BJ (cell line): ENCODE data around the gene SCAI. TPM values are rescaled to one million over a fixed set of nuclear protein-coding genes. Genes with fewer than 3 reads are reported as not detected.
"Not testable (repeated sequence)": the region's sequence is repeated elsewhere in the genome, so short reads cannot be mapped to it uniquely, and the experiment has no call there.

ENCODE experiments used
- CTCF ChIA-PET: fragments of 350-600 bp; formaldehyde crosslinking; extraction: SDS; loops from one replicate; lab custom pipeline; 2021; ENCODE audit warnings: antibody characterized with exemption, inconsistent platforms; lab: Yijun Ruan, JAX
- POLR2A ChIA-PET: fragments of 300-600 bp; sonication (Branson Sonifier 250); formaldehyde crosslinking; extraction: SDS; loops from one replicate; lab custom pipeline; 2021; ENCODE audit warnings: antibody characterized with exemption; lab: Charles Lee
- DNase-seq: peaks from one replicate; pipeline ENCODE4 v3.0.0-alpha.2; 2011; ENCODE audit warnings: low read depth
- H3K27me3 ChIP-seq: 2 replicates; pipeline ENCODE4 v1.6.0; 2011; ENCODE audit warnings: low read length; ENCODE audit not compliant: control insufficient read depth, insufficient read depth
- H3K36me3 ChIP-seq: 2 replicates; pipeline ENCODE4 v1.5.1; 2011; ENCODE audit warnings: low read length; ENCODE audit not compliant: control insufficient read depth, insufficient read depth
- H3K4me3 ChIP-seq: 2 replicates; pipeline ENCODE4 v1.5.1; 2011; ENCODE audit warnings: low read depth, mild to moderate bottlenecking, control low read depth, low read length
- polyA plus RNA-seq: library from polyadenylated mRNA; depleted of rRNA; stranded (reverse); fragments of >200 nt; gene quantifications from 2 replicates; pipeline ENCODE4 v1.2.3, GENCODE V29; 2011
- TF ChIP-seq, protein P1 (sequence below): IDR thresholded peaks from 2 replicates; pipeline ENCODE4 v1.5.1; 2011; ENCODE audit warnings: low read depth, mild to moderate bottlenecking, control low read depth, inconsistent platforms, low read length, moderate library complexity; ENCODE audit not compliant: insufficient read depth

The SCAI gene
- polyA plus RNA-seq, 1 experiment: 2.0 TPM

GRCh38 chr9:125088752-125089151 lies 54.6 kb downstream of the SCAI start:
- DNase-seq: no peak
- CTCF ChIA-PET: interaction anchor here (1.2 kb wide), 1 partner anchor 18 kb away, joined by 3 read pairs; no protein-coding TSS in a partner anchor
- TF ChIP-seq, protein P1, sequence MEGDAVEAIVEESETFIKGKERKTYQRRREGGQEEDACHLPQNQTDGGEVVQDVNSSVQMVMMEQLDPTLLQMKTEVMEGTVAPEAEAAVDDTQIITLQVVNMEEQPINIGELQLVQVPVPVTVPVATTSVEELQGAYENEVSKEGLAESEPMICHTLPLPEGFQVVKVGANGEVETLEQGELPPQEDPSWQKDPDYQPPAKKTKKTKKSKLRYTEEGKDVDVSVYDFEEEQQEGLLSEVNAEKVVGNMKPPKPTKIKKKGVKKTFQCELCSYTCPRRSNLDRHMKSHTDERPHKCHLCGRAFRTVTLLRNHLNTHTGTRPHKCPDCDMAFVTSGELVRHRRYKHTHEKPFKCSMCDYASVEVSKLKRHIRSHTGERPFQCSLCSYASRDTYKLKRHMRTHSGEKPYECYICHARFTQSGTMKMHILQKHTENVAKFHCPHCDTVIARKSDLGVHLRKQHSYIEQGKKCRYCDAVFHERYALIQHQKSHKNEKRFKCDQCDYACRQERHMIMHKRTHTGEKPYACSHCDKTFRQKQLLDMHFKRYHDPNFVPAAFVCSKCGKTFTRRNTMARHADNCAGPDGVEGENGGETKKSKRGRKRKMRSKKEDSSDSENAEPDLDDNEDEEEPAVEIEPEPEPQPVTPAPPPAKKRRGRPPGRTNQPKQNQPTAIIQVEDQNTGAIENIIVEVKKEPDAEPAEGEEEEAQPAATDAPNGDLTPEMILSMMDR: no peak
- no peak overlapping the region for H3K4me3 ChIP-seq
- no peaks in the 10 kb centered on the region for H3K27me3 ChIP-seq
- POLR2A ChIA-PET: no interaction called here
- H3K36me3 ChIP-seq: no peaks in the 10 kb centered on the region

- POLR2A ChIA-PET: interaction anchor here (0.6 kb wide), 1 partner anchor 16 kb away, joined by 6 read pairs; no protein-coding TSS in a partner anchor
- no peaks in the 10 kb centered on the region for H3K36me3 ChIP-seq
- CTCF ChIA-PET: interaction anchor here (1.1 to 1.2 kb wide), 2 partner anchors 9 to 16 kb away, joined by 3 to 4 read pairs; no protein-coding TSS in a partner anchor
- DNase-seq: no peak
- TF ChIP-seq, protein P1: no peak
- no peaks in the 10 kb centered on the region for H3K27me3 ChIP-seq
- H3K4me3 ChIP-seq: no peak overlapping the region
Observed at GRCh38 chr9:125085703-125086477, 57.4 kb downstream of the SCAI start.

GRCh38 chr9:125082197-125082596 lies 61.1 kb downstream of the SCAI start:
- POLR2A ChIA-PET, CTCF ChIA-PET, DNase-seq, H3K27me3 ChIP-seq, H3K4me3 ChIP-seq, H3K36me3 ChIP-seq: not testable (repeated sequence)

GRCh38 chr9:125080797-125081196 lies 62.5 kb downstream of the SCAI start:
- DNase-seq, POLR2A ChIA-PET, H3K27me3 ChIP-seq, CTCF ChIA-PET, H3K4me3 ChIP-seq, H3K36me3 ChIP-seq: not testable (repeated sequence)

DNA sequence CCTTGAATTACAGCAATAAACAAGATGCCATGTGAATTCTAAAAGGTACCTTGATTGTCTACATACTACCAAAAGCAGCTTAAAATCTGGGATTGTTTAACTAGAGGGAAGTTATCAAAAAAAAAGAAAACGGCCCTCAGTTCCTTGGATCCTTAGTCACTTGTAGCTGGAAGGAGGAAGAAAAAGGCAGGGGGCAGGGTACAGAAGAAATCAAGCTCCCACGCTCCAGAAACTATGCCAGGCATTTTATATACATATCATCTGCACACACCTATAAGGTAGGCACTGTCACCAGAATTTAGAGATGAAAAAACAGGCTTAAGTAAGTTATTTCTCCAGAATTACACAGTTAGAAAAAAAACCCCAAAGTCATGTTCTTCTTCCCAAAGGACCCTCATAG lies 63.4 kb downstream of the SCAI start:
- ChIA-PET POLR2A (no interaction called here), CTCF (no interaction called here)
- DNase-seq: no peak
- no peaks in the 10 kb centered on the region for H3K27me3 ChIP-seq
- no peaks in the 10 kb centered on the region for H3K36me3 ChIP-seq
- no peak overlapping the region for H3K4me3 ChIP-seq
- TF ChIP-seq, protein P1: no peak

DNA sequence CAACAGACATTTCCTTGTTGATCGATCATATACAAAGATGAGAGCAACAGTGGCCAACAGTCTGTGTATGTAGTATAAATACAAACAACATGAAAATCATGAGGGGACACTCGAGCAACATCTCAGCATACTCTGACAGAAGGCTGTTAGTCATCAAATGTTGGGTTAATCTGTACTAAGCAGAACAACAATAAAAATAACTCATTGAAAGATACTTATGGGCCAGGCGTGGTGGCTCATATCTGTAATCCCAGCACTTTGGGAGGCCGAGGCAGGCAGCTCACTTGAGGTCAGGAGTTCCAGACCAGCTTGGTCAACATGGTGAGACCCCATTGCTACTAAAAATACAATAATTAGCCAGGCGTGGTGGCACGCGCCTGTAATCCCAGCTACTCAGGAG lies 67.3 kb downstream of the SCAI start:
- H3K4me3 ChIP-seq: no peak overlapping the region
- ChIA-PET CTCF (interaction anchor here (0.7 to 1.4 kb wide), 2 partner anchors 26 to 107 kb away, joined by 4 read pairs; no protein-coding TSS in a partner anchor), POLR2A (no interaction called here)
- no peak for DNase-seq
- no peaks in the 10 kb centered on the region for H3K36me3 ChIP-seq
- TF ChIP-seq, protein P1: no peak
- no peaks in the 10 kb centered on the region for H3K27me3 ChIP-seq
